H1 (cell line): ENCODE measurements around the gene TBX3. TPM values are rescaled to one million over a fixed set of nuclear protein-coding genes. Genes with fewer than 3 reads are reported as not detected.

Experiments
- CBX5 ChIP-seq: fragments of 300-800, 300-1000 bp; sonication (generic); IDR thresholded peaks from 2 replicates; pipeline ENCODE4 v1.7.1; 2016; ENCODE audit warnings: antibody characterized with exemption, low read length, low read depth
- CHD7 ChIP-seq: fragments of 300-600 bp; sonication (generic); IDR thresholded peaks from 2 replicates; pipeline ENCODE4 v1.7.1; 2012; ENCODE audit warnings: low read length, moderate library complexity, mild to moderate bottlenecking, inconsistent platforms; ENCODE audit not compliant: insufficient replicate concordance
- CTCF ChIP-seq, 3 experiments: IDR thresholded peaks; 1 replicate in 2 of 3; 2 replicates in 1 of 3; pipeline versions ENCODE4 v1.5.1 to v1.6.1; 2011; ENCODE audit warnings: low read length in 3 of 3, mild to moderate bottlenecking in 3 of 3, inconsistent platforms in 2 of 3, low read depth in 1 of 3, moderate library complexity in 1 of 3; ENCODE audit not compliant: insufficient read depth in 1 of 3; ENCODE audit errors: control extremely low read depth in 1 of 3
- EP300 ChIP-seq, 2 experiments: IDR thresholded peaks; 1 replicate in 1 of 2; 2 replicates in 1 of 2; pipeline ENCODE4 v1.6.1; 2011 to 2012; ENCODE audit warnings: low read depth in 2 of 2, low read length in 2 of 2, mild to moderate bottlenecking in 2 of 2, borderline replicate concordance in 1 of 2, inconsistent platforms in 1 of 2, moderate library complexity in 1 of 2
- POU5F1 ChIP-seq: IDR thresholded peaks from 2 replicates; pipeline ENCODE4 v1.6.1; 2011; ENCODE audit warnings: low read depth, mild to moderate bottlenecking, low read length, moderate library complexity
- RBBP5 ChIP-seq: IDR thresholded peaks from 2 replicates; pipeline ENCODE4 v1.7.1; 2012; ENCODE audit warnings: low read depth, mild to moderate bottlenecking, inconsistent platforms, low read length, moderate library complexity, borderline replicate concordance
- ZNF274 ChIP-seq: IDR thresholded peaks from 2 replicates; pipeline ENCODE4 v1.7.0; 2012; ENCODE audit warnings: low read length, borderline replicate concordance; ENCODE audit errors: extremely low read depth
- polyA plus RNA-seq, 7 experiments: library from polyadenylated mRNA; depleted of rRNA in 3 of 7; stranded (reverse) in 5 of 7; unstranded in 2 of 7; fragments of >200 nt in 5 of 7; fragments of 200-250 nt in 2 of 7; gene quantifications; 1 replicate in 5 of 7; 2 replicates in 1 of 7; 4 replicates in 1 of 7; pipeline versions ENCODE4 v1.2.1 to v1.2.3, GENCODE V29; 2011 to 2013; ENCODE audit warnings: missing spikeins in 2 of 7, mixed read lengths in 2 of 7
- total RNA-seq: library from RNA; stranded (reverse); fragmentation: NEBNext Ultra II Directional; extraction: Animal tissue kit (Norgen Biotek cat#: 25700); gene quantifications from 2 replicates; pipeline ENCODE4 v1.2.1, GENCODE V29; 2021

The TBX3 gene
- total and polyA plus RNA-seq, 2 of the 8 experiments (the other 6 are each of a cell fraction or from before 2014, with no cell fraction given): 0.09 to 1.0 TPM

GRCh38 chr12:114684098-114684869 lies at the start of gene TBX3 (continued):
- no peak for TF ChIP-seq CHD7
- no peak for TF ChIP-seq CBX5
- TF ChIP-seq POU5F1: no peak
- no peak for TF ChIP-seq ZNF274
- TF ChIP-seq EP300 (IDR thresholded peaks at IDR 0.05; ENCODE audit: borderline replicate concordance in 1 of 2, low read depth in 2 of 2, low read length in 2 of 2): peak in 1 of 2 experiments; percentile 44; a peak in 1 of 3 replicates
- TF ChIP-seq CTCF (IDR thresholded peaks at IDR 0.05; ENCODE audit: control extremely low read depth in 1 of 3, insufficient read depth in 1 of 3, low read depth in 1 of 3, low read length in 3 of 3): peak; percentile 26 to 34 (median 33)
- no peak for TF ChIP-seq RBBP5
